H54 (cell line): ENCODE measurements around the gene TYMP.

Source experiments
- DNase-seq: peaks from one replicate; pipeline ENCODE4 v3.0.0; 2011; ENCODE audit warnings: low spot score, mixed read lengths; ENCODE audit not compliant: insufficient read length
- FAIRE-seq: peaks from 3 replicates; lab custom pipeline; 2011; peaks lifted over from hg19 to GRCh38; lab: Jason Lieb, UNC
- POLR2A ChIP-seq: IDR thresholded peaks from 2 replicates; pipeline ENCODE4 v1.6.1; 2011; ENCODE audit warnings: low read depth, mild to moderate bottlenecking, low read length

TYMP gene

DNA sequence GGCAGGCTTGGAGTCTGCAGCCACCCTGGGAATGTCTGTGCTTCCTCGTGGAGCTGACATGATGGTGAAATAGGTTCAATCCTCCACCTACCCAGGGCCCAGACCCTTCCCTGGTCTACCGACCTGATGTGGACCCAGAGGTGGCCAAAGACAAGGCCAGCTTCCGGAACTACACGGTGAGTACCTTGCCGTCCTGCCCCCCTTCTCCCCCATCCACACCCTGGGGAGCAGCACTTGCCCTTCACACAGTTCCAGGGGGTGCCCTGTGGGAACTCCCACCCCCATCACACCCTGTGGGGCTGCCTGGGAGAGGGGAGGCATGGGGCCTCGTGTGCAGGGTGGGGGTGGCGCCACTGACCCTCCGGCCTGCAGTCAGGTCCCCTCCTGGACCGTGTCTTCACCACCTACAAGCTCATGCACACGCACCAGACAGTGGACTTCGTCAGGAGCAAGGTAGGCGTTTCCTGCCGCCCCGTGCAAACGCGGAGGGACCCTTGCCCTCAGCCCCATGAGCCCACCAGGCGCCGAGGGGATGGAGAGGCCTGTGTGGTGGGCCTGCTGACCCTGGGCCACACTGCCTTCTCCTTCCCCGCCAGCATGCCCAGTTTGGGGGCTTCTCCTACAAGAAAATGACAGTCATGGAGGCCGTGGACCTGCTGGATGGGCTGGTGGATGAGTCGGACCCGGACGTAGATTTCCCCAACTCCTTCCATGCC, 42.4 kb downstream of the TYMP start:
- no peak for FAIRE-seq
- no peak for DNase-seq
- TF ChIP-seq POLR2A, result no peak

DNA sequence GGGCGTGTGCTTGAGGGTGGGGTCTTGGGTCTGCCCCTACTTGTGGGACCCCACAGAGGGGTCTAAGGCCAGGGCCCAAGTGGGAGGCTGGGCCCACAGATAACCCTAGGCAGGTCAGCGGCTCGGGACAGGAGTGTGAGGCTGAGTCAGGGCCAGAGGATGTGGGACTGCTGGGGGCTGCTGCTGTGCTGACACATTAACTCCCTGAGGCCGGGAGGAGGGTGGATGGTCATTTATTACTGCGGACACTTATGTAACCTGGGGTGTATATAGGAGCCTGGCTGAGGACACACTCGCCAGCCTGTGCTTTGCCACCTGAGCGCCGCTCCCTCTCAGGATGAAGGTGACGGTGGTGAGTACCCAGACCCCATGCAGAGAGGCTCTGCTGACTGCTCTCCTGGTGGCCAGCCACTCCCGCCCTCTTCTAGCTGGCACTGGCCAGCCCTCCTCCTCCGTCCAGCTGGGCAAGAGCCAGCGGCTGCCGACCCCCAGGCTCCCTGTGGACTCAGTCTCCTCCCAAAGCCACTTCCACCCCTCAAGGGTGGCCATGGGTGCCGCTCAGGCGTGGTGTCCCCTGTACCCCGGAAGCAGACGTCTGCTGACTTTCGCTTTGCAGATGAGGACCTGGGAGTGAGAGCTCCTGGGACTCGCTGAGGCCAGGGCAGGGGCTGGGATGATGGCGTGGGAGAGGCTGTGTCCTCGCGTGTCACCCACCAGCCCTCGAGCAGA, 43.1 kb downstream of the TYMP start, which contains the start of gene MIOX:
TSS of gene MIOX (plus strand) at position 299 of the 729 bp plus-strand sequence. CDS start at position 338, 39 bp downstream.
- DNase-seq, result peak; percentile 91
- FAIRE-seq, result peak; percentile 23
- no peak for TF ChIP-seq POLR2A

DNA sequence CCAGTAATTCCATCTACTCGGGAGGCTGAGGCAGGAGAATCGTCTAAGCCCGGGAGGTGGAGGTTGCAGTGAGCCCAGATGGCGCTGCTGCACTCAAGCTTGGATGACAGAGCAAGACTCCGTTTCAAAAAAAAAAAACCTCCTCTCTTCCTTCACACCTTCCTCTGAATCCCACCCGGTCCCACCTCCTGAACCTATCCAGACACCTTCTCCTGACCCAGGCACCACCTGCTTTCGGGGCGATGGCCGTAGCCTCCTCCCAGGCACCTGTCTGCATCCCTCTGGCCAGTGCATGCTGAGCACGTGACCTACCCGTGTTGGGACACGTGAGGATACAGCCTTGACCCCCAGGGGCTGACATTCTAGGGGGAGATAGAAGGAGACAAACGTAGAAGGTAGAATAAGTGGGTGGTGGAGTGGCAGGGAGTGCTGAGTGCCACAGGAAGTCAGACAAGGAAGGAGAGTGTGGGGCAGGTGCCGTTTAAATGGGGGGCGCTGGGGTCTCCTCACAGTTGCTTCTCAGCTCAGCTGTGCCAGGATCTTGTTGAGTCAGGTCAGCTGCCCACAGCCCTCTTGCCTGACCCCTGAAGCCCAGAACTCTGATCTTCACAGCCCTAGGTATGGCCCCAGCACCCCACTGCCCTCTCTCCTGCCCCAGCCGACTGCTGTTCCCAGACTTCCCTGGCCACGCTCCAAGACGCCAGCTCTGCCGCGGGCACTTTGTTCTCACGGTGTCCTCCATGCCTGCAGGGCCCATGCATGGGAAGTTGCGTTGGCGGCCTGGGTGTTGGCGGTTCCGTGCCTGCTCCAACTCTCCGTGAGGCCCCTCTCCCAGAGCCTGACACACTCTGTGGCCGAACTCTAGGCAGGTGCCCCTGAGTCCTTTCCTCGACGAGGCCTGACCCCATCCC, 44.3 kb downstream of the TYMP start:
- TF ChIP-seq POLR2A, result no peak
- no peak for DNase-seq
- FAIRE-seq, result no peak

DNA sequence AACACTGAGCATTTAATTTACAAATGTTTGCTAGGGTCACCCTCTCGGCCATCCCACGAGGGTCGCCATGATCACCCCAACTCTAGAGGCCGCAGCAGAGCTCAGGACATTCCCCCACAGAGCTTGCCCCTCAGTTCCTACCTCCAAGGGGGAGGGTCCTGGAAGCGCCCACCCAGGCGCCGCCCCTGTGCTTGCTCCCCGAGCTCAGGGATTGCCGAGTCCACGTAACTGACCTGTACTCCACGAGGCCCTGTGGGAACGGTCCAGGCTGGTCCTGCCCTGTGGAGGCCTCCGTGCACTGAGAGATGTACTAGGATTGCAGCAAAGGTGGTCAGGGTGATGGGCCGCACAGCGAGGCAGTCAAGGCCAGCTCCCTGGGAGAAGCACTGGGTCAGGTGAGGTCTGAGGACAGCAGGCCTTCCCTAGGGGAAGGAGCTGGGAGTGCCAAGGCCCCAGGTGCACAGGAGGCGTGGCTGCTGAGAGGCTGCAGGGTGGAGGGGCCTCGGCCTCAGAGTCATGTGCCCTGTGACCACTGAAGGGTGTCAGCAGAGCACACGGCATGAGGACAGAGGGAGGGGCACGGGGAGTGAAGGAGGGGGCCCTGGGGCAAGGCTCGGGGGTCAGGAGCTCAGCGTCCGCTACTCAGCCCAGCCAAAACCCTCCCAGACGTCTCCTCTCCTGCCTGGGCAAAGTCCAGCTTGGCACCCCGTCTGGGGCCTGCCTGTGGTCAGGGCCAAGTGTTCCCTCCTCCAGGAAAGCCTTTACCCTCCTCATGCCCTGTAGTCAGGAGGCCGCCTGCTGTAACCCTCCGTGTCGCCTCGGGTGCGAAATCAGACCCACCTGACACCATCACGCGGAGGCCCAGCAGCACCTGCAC, 45.6 kb downstream of the TYMP start:
- FAIRE-seq (no peak), DNase-seq (no peak)
- no peak for TF ChIP-seq POLR2A

DNA sequence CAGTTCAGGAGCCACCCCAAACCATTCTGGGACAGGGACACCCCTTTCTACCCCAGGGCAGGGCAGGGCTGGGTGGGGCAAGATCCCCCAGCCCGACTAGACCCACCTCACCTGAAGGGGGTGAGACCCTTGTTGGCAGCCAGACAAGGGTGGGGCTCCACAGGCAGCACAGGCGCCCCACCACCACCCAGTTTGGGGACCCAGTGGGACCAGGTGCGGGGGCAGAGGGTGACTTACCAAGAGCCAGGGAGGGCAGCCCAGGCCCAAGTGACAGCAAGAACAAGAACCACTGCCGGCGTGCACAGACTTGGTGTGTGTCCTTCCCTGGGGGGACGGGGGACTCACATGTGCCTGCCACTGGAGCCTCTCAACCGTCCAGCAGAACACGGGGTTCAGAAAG, 46.3 kb downstream of the TYMP start:
- no peak for DNase-seq
- FAIRE-seq, result no peak

DNA sequence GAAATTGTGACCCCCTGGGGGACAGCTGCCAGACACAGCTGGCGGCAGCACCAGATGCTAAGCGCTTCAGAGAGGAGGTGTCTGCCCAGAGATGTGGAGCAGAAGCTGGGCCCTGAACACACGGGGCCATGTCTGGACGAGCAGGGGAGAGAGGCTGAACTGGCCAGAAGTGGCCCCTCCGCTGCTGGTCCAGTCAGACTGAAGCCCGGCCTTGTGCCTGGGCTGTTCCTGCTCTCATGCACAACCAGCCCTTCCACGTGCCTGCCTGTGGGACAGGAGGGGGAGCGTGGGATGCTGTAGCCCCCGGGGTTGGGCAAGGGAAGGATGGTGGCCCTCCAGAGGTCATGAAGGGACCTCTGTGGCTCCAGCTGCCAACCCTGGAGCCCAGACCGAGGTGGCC, 46.7 kb downstream of the TYMP start:
- TF ChIP-seq POLR2A, result no peak
- FAIRE-seq (no peak), DNase-seq (no peak)

More for the DNA sequence above, 46.3 kb downstream of the TYMP start:
- no peak for TF ChIP-seq POLR2A

DNA sequence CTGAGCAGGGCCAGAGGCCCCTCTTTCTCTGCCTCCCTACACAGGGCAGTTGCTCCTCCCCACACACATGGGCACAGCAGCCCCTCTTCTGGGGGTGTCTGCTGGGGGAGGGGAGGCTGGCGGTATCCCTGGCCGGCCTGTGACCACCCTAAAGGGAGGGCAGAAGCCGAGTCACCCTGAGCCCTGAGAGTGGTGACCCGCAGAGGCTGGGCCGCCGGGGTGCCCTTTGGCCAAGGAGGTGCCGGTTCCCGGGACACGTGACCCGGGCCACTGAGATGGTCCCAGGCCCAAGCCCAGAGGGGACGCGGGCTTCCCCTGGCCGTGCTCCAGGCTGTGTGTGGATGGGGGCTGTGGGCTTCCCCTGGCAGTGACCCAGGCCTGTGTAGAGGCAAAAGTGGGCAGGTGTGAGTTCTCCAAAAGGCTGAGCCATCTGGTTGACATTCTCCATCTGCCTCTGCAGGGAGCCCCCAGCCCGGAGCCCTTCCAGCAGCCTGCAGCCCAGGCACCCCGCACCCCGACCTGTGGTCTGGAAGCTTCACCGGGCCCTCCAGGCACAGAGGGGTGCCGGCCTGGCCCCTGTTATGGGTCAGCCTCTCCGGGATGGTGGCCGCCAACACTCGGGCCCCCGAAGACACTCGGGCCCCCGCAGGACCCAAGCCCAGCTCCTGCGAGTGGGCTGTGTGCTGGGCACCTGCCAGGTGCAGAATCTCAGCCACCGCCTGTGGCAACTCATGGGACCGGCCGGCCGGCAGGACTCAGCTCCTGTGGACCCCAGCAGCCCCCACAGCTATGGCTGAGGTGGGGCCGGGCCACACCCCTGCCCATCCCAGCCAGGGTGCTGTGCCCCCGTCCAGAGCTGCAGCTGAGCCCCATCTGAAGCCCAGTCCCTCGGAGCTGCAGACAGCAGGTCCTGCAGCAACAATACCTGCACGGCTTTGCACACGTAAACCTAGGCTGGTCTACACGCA, 47.4 kb downstream of the TYMP start:
- DNase-seq, result no peak
- FAIRE-seq, result no peak

DNA sequence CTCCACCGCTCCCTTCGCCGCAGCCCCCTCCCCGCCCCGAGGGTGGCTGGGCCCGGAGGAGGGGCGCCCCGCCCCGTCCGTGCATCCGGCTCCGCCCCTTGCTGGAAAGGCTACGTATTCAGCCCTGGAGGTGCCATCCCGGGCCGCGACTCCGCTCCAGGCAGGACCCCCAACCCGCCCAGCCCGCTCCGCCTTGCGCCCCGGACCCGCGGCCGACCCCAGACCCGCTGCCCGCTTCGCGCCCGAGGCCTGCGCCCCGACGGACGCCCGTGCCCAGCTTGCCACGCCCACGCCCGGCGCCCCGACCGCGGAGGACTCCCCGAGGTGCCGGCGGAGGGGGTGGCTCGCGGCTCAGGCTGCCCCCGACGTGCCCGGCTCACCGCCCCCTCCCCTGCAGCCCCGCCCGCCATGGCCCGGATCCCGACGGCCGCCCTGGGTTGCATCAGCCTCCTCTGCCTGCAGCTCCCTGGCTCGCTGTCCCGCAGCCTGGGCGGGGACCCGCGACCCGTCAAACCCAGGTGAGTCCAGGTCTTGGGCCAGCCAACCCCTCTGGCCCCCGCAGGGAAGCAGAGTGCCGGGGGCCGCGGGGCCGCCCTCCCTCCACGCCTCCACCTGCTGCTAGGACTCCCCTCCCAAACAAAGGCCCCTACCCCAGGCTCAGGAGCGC, 48.2 kb downstream of the TYMP start, which contains the start of gene ADM2:
TSS of gene ADM2 (plus strand) at position 104 of the 667 bp plus-strand sequence. CDS start at position 409, 305 bp downstream.
- DNase-seq, result no peak
- no peak for FAIRE-seq
- TF ChIP-seq POLR2A, result no peak

More for the DNA sequence above, 47.4 kb downstream of the TYMP start:
- no peak for TF ChIP-seq POLR2A

DNA sequence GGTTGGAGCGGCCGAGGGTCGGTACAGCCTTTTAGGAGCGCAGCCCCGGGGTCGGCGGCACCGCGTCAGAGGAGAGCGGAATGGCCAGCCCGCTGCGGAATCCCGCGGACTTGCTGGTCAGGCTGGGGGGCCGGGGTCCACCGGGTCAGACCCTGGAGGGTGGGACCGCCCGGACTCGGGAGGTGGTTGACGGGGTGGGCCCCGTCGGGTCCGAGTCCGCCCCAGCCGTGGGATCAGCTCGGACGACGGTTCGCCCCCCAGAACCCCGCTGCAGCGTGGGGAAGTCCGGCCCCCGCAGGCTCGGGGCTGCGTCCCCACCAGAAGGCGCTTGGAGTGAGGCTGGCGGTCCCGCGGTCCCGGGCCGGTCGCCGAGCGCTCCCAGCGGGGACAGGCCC, 48.8 kb downstream of the TYMP start:
- DNase-seq, result no peak
- TF ChIP-seq POLR2A, result no peak
- FAIRE-seq, result no peak

DNA sequence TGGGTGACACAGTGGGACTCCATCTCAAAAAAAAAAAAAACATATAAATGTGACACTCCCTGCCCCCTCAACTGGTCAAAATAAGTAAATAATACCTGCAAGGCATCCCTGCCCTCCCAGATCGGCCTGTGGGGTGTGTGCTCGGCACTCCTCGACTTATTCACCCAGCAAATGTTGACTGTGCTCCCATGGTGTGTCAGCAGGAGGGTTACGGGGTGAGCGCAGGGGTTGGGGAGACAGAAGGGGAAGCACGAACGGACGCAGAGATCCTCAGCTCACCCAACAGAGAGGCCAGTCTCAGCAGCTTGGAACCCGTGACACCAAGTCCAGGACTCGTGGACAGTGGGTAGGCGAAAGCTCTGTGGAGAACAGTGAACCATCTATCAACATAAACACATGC, 50.1 kb downstream of the TYMP start:
- TF ChIP-seq POLR2A, result no peak
- no peak for FAIRE-seq
- no peak for DNase-seq

DNA sequence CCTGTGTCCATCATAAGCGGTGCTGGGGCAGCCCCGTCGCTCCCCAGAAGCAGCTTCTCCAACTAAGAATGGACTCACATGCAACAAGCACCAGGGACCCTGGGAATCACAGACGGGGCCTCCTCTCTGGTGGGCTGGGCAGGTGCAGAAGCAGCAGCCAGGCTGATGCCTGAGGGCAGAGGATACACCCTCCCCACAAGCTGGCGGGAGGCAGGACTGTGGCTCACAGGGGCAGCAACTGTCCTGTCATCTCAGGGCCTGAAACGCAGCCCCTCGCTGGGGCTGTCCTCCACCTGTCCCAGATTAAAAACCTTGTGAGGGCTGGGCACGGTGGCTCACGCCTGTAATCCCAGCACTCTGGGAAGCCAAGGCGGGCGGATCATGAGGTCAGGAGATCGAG, 51.9 kb downstream of the TYMP start:
- TF ChIP-seq POLR2A, result no peak
- no peak for DNase-seq
- no peak for FAIRE-seq
